Lung (tissue), 12 donors: ENCODE data around the gene MAOB. TPM values are rescaled to one million over a fixed set of nuclear protein-coding genes. Genes with fewer than 3 reads are reported as not detected.

Experiments
- ATAC-seq: fragments of 200-7000 bp; cut with Tn5 transposase; one replicate; pipeline ENCODE4 v1.9.1; 2020; ENCODE audit warnings: moderate number of reproducible peaks; ENCODE audit not compliant: insufficient read depth, low FRiP score
- DNase-seq, 3 donors: peaks; one replicate each; pipeline ENCODE4 v3.0.0-alpha.2; 2013 to 2017
- H3K27ac ChIP-seq, 2 donors: one replicate each; pipeline ENCODE4 v1.5.1; 2013; ENCODE audit warnings: mild to moderate bottlenecking in 2 of 2, moderate library complexity in 2 of 2, control low read depth in 1 of 2, inconsistent platforms in 1 of 2, low read depth in 1 of 2, low read length in 1 of 2
- H3K27me3 ChIP-seq, 3 donors: one replicate each; pipeline ENCODE4 v1.5.1; 2013; ENCODE audit warnings: low read length in 2 of 3; ENCODE audit not compliant: control insufficient read depth in 3 of 3, insufficient read depth in 3 of 3
- H3K36me3 ChIP-seq, 4 donors: one replicate each; pipeline ENCODE4 v1.5.1; 2013; ENCODE audit warnings: low read length in 4 of 4, mild to moderate bottlenecking in 1 of 4, moderate library complexity in 1 of 4; ENCODE audit not compliant: control insufficient read depth in 4 of 4, insufficient read depth in 4 of 4
- H3K4me1 ChIP-seq, 5 donors: one replicate each; pipeline ENCODE4 v1.5.1; 2013; ENCODE audit warnings: low read length in 5 of 5, mild to moderate bottlenecking in 2 of 5, moderate library complexity in 1 of 5; ENCODE audit not compliant: control insufficient read depth in 5 of 5, insufficient read depth in 5 of 5
- H3K4me3 ChIP-seq: one replicate; pipeline ENCODE4 v1.5.1; 2013; ENCODE audit warnings: mild to moderate bottlenecking, control low read depth, moderate library complexity
- H3K9ac ChIP-seq, 2 donors: one replicate each; pipeline ENCODE4 v1.5.1; 2013; ENCODE audit warnings: low read length in 2 of 2, control low read depth in 1 of 2; ENCODE audit not compliant: insufficient read depth in 1 of 2
- H3K9me3 ChIP-seq, 4 donors: one replicate each; pipeline ENCODE4 v1.5.1; 2013; ENCODE audit warnings: low read length in 3 of 4, mild to moderate bottlenecking in 1 of 4, moderate library complexity in 1 of 4; ENCODE audit not compliant: control insufficient read depth in 4 of 4, insufficient read depth in 3 of 4
- CTCF ChIP-seq: IDR thresholded peaks from 2 replicates; pipeline ENCODE4 v1.5.1; 2012; ENCODE audit warnings: mild to moderate bottlenecking; ENCODE audit errors: control extremely low read depth, extremely low read depth
- WGBS, 2 donors: extraction: QIAGEN DNeasy Blood & Tissue Kit; methylation state at CpG; one replicate each; pipeline ENCODE4 v1.1.7; 2013; 5-methylcytosine and 5-hydroxymethylcytosine counted together
- polyA plus RNA-seq, 2 donors: library from polyadenylated mRNA; stranded (reverse); fragments of 200-250 nt; gene quantifications; one replicate each; pipeline ENCODE4 v1.2.1, GENCODE V29; 2013
- total RNA-seq, 2 donors: library from RNA; depleted of rRNA in 1 of 2; stranded (reverse); fragments of >200 nt in 1 of 2; gene quantifications; one replicate each; pipeline ENCODE4 v1.2.1, GENCODE V29; 2014 to 2021
- donor health status: control.
- donor health status: control.
- donor health status: Bipolar disorder and iron deficiency.
- donor health status: healthy.
- donor health status: DM: yes; HTN: yes; CAD: no.

MAOB gene
- total and polyA plus RNA-seq, 4 donors, result 5.6 to 19.6 (median 12.9) TPM

- DNase-seq, result no peak
- TF ChIP-seq CTCF, result no peak
- WGBS, 2 donors, result 76 to 79% methylated on average over 5 of the region's 5 CpGs
- H3K9ac ChIP-seq, result no peak overlapping the region
- peaks cover 0 to 7% (median 2%) of the 10 kb centered on the region in 4 donors for H3K9me3 ChIP-seq
- peaks cover 0 to 15% (median 0%) of the 10 kb centered on the region in 3 donors for H3K27me3 ChIP-seq
- H3K4me1 ChIP-seq, result no peaks in the 10 kb centered on the region
- H3K27ac ChIP-seq, result no peak overlapping the region
- no peaks in the 10 kb centered on the region for H3K36me3 ChIP-seq
- no peak overlapping the region for H3K4me3 ChIP-seq
- no peak for ATAC-seq
Observed at GRCh38 chrX:43785930-43786591, 96.2 kb downstream of the MAOB start.

GRCh38 chrX:43758044-43758443, 124.2 kb downstream of the MAOB start:
- no peak overlapping the region for H3K9ac ChIP-seq
- H3K4me3 ChIP-seq, result no peak overlapping the region
- DNase-seq (no peak), ATAC-seq (no peak)
- H3K4me1 ChIP-seq, result no peaks in the 10 kb centered on the region
- no peak overlapping the region for H3K27ac ChIP-seq
- WGBS, 2 donors, result 71 to 94% methylated on average over 7 of the region's 7 CpGs
- no peaks in the 10 kb centered on the region for H3K36me3 ChIP-seq
- no peak for TF ChIP-seq CTCF
- H3K27me3 ChIP-seq, result peaks cover 0 to 26% (median 9%) of the 10 kb centered on the region in 3 donors
- peaks cover 0 to 3% (median 0%) of the 10 kb centered on the region in 4 donors for H3K9me3 ChIP-seq

- DNase-seq (no peak), ATAC-seq (no peak)
- H3K4me1 ChIP-seq, result no peaks in the 10 kb centered on the region
- TF ChIP-seq CTCF, result no peak
- no peak overlapping the region for H3K9ac ChIP-seq
- H3K9me3 ChIP-seq, result peaks cover 0 to 2% (median 0%) of the 10 kb centered on the region in 4 donors
- 72 to 97% methylated on average over 5 of the region's 5 CpGs for WGBS, 2 donors
- no peak overlapping the region for H3K4me3 ChIP-seq
- no peaks in the 10 kb centered on the region for H3K36me3 ChIP-seq
- H3K27me3 ChIP-seq, result peaks cover 0 to 28% (median 8%) of the 10 kb centered on the region in 3 donors
- H3K27ac ChIP-seq, result no peak overlapping the region
Observed at GRCh38 chrX:43756076-43756475, 126.2 kb downstream of the MAOB start.
